PFSK-1 (cell line): Measurements from ENCODE around the gene INS.

Experiments used
- POLR2AphosphoS5 ChIP-seq: IDR thresholded peaks from 2 replicates; pipeline ENCODE4 v1.6.1; 2012; ENCODE audit warnings: low read depth, mild to moderate bottlenecking, control low read depth, low read length, moderate library complexity
- REST ChIP-seq, 2 experiments: IDR thresholded peaks; 2 replicates each; pipeline versions ENCODE4 v1.6.1 to v1.8.0; 2011 to 2012; ENCODE audit warnings: low read depth in 2 of 2, low read length in 2 of 2, control low read depth in 1 of 2, inconsistent platforms in 1 of 2, mild to moderate bottlenecking in 1 of 2, moderate library complexity in 1 of 2; ENCODE audit not compliant: insufficient read depth in 1 of 2
- TAF1 ChIP-seq: IDR thresholded peaks from 2 replicates; pipeline ENCODE4 v1.6.1; 2012; ENCODE audit warnings: low read length, control low read depth, borderline replicate concordance; ENCODE audit not compliant: insufficient read depth

GRCh38 chr11:2142762-2143202 lies 18.2 kb downstream of the INS start:
- TF ChIP-seq POLR2AphosphoS5, result no peak
- no peak for TF ChIP-seq TAF1
- TF ChIP-seq REST (IDR thresholded peaks at IDR 0.05; ENCODE audit: insufficient read depth in 1 of 2, low read depth in 2 of 2, low read length in 2 of 2), result no peak
